ENCODE data around the gene FAM171A1. TPM values are rescaled to one million over a fixed set of nuclear protein-coding genes. Genes with fewer than 3 reads are reported as not detected.

Gene FAM171A1
- polyA plus RNA-seq, 1 donor (not counting 4 experiments of a cell fraction or from before 2014, with no cell fraction given), result 8.8 TPM

DNA sequence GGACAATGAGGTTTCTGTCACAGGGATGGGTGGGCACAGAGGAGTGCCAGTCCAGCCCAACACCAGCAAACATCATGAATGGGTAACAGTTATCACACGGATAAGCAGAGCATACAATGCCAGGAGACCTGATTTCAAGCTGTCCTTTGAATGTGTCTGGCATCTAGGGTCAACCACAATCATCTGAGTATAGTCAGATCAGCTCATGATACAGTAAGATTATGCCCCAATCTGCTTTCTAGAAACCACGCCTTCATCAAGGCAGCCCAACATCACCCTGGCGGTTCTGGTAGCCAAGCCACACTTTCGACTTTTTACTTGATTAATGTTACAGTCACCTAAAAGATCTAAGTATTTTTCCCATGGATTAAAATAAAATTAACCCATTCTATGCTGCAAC lies 10.5 kb downstream of the FAM171A1 start:
- Histone ChIP-seq H3K9me3 (ENCODE audit: control insufficient read depth, low read depth, low read length) (no peaks in the 10 kb centered on the region), H3K4me2 (ENCODE audit: control insufficient read depth, extremely low read depth, insufficient read depth, low read depth, low read length) (no peak overlapping the region), H3K27ac (ENCODE audit: control insufficient read depth, insufficient read depth, low read length) (no peak overlapping the region), H3K36me3 (ENCODE audit: control insufficient read depth in 2 of 2, extremely low read depth in 1 of 2, insufficient read depth in 2 of 2, low read length in 2 of 2) (no peaks in the 10 kb centered on the region), H3K79me2 (ENCODE audit: control insufficient read depth, insufficient read depth, low read length) (peaks cover 3% of the 10 kb centered on the region), H3K27me3 (ENCODE audit: control insufficient read depth, extremely low read depth, insufficient read depth, low read length) (no peaks in the 10 kb centered on the region), H3K4me3 (ENCODE audit: control insufficient read depth in 2 of 3, extremely low read depth in 1 of 3, insufficient read depth in 2 of 3, low read depth in 1 of 3, low read length in 3 of 3) (no peak overlapping the region), H4K20me1 (ENCODE audit: control insufficient read depth, extremely low read depth, insufficient read depth, low read length) (no peaks in the 10 kb centered on the region), H3K9me1 (ENCODE audit: control insufficient read depth, extremely low read depth, insufficient read depth, low read length) (no peaks in the 10 kb centered on the region), H3K9ac (ENCODE audit: control insufficient read depth, extremely low read depth, insufficient read depth, low read length) (no peak overlapping the region), H2AFZ (ENCODE audit: control insufficient read depth, low read length) (no peak overlapping the region), H3K4me1 (ENCODE audit: control insufficient read depth, extremely low read depth, insufficient read depth, low read length) (no peaks in the 10 kb centered on the region)
- TF ChIP-seq EZH2 (IDR thresholded peaks at IDR 0.05; ENCODE audit: low read length) (no peak), CTCF (optimal IDR thresholded peaks at IDR 0.05 in 1 of 3, IDR thresholded peaks at IDR 0.05 in 1 of 3, conservative IDR thresholded peaks at IDR 0.05 in 1 of 3; ENCODE audit: extremely low read depth in 1 of 3, insufficient read depth in 2 of 3, low read length in 3 of 3) (no peak)
- FAIRE-seq, result no peak
- no peak for DNase-seq (ENCODE audit: low read depth, low spot score)
- dilution Hi-C loops (cut with MboI; ENCODE audit: extremely low pct_ligation_motif_present, low sequenced_read_pairs), result no loop called here

GRCh38 chr10:15353471-15354017 lies 17.5 kb downstream of the FAM171A1 start:
- no peaks in the 10 kb centered on the region for H3K27me3 ChIP-seq (ENCODE audit: control insufficient read depth, extremely low read depth, insufficient read depth, low read length)
- no peak overlapping the region for H3K9ac ChIP-seq (ENCODE audit: control insufficient read depth, extremely low read depth, insufficient read depth, low read length)
- H3K4me1 ChIP-seq (ENCODE audit: control insufficient read depth, extremely low read depth, insufficient read depth, low read length), result no peaks in the 10 kb centered on the region
- no peaks in the 10 kb centered on the region for H3K9me3 ChIP-seq (ENCODE audit: control insufficient read depth, low read depth, low read length)
- no peak overlapping the region for H3K4me3 ChIP-seq (ENCODE audit: control insufficient read depth in 2 of 3, extremely low read depth in 1 of 3, insufficient read depth in 2 of 3, low read depth in 1 of 3, low read length in 3 of 3)
- H3K4me2 ChIP-seq (ENCODE audit: control insufficient read depth, extremely low read depth, insufficient read depth, low read depth, low read length), result no peak overlapping the region
- TF ChIP-seq CTCF (optimal IDR thresholded peaks at IDR 0.05 in 1 of 3, IDR thresholded peaks at IDR 0.05 in 1 of 3, conservative IDR thresholded peaks at IDR 0.05 in 1 of 3; ENCODE audit: extremely low read depth in 1 of 3, insufficient read depth in 2 of 3, low read length in 3 of 3), result no peak
- TF ChIP-seq EZH2 (IDR thresholded peaks at IDR 0.05; ENCODE audit: low read length), result no peak
- dilution Hi-C loops (cut with MboI; ENCODE audit: extremely low pct_ligation_motif_present, low sequenced_read_pairs), result no loop called here
- H3K79me2 ChIP-seq (ENCODE audit: control insufficient read depth, insufficient read depth, low read length), result peaks cover 4% of the 10 kb centered on the region
- FAIRE-seq (no peak), DNase-seq (ENCODE audit: low read depth, low spot score) (no peak)
- H4K20me1 ChIP-seq (ENCODE audit: control insufficient read depth, extremely low read depth, insufficient read depth, low read length), result no peaks in the 10 kb centered on the region
- H3K36me3 ChIP-seq (ENCODE audit: control insufficient read depth in 2 of 2, extremely low read depth in 1 of 2, insufficient read depth in 2 of 2, low read length in 2 of 2), result no peaks in the 10 kb centered on the region
- H3K9me1 ChIP-seq (ENCODE audit: control insufficient read depth, extremely low read depth, insufficient read depth, low read length), result no peaks in the 10 kb centered on the region
- H3K27ac ChIP-seq (ENCODE audit: control insufficient read depth, insufficient read depth, low read length), result no peak overlapping the region
- H2AFZ ChIP-seq (ENCODE audit: control insufficient read depth, low read length), result no peak overlapping the region
